GM18502 (cell line): ENCODE data around the gene OTOP2.

Experiments used
- ATAC-seq: cut with Tn5 transposase; IDR thresholded peaks from one replicate; pipeline ENCODE4 v1.9.1; 2021; ENCODE audit warnings: mild to moderate bottlenecking; ENCODE audit not compliant: unreplicated experiment, poor library complexity

The OTOP2 gene

GRCh38 chr17:74922694-74923537, 1.2 kb upstream of the OTOP2 start, which contains the start of gene USH1G:
Gene USH1G, minus strand, starts transcription at chr17:74923255. Its CDS starts 182 bp downstream, at chr17:74923073.
- no peak for ATAC-seq

GRCh38 chr17:74923538-74924249, 379 bp upstream of the OTOP2 start:
- ATAC-seq: no peak

- ATAC-seq: no peak
Observed at GRCh38 chr17:74925242-74925641, 1.2 kb downstream of the OTOP2 start.

GRCh38 chr17:74928786-74929185, 4.7 kb downstream of the OTOP2 start:
- no peak for ATAC-seq

- no peak for ATAC-seq
Observed at GRCh38 chr17:74930535-74931036, 6.5 kb downstream of the OTOP2 start.

- ATAC-seq: no peak
Observed at GRCh38 chr17:74935048-74935447, 11.0 kb downstream of the OTOP2 start.

GRCh38 chr17:74935585-74936469, 11.8 kb downstream of the OTOP2 start, which contains the start of gene OTOP3:
Gene OTOP3, plus strand, starts transcription at chr17:74935898. Its CDS starts 24 bp downstream, at chr17:74935922.
- ATAC-seq: no peak

GRCh38 chr17:74936470-74936799, 12.4 kb downstream of the OTOP2 start:
- no peak for ATAC-seq

GRCh38 chr17:74937064-74938051, 13.3 kb downstream of the OTOP2 start:
- ATAC-seq: no peak

- ATAC-seq: no peak
Observed at GRCh38 chr17:74938194-74938950, 14.3 kb downstream of the OTOP2 start.

- no peak for ATAC-seq
Observed at GRCh38 chr17:74939534-74939933, 15.5 kb downstream of the OTOP2 start.

- no peak for ATAC-seq
Observed at GRCh38 chr17:74941128-74941725, 17.2 kb downstream of the OTOP2 start.

GRCh38 chr17:74943808-74944522, 19.9 kb downstream of the OTOP2 start:
- no peak for ATAC-seq

- ATAC-seq: peak; percentile 54
Observed at GRCh38 chr17:74945543-74945942, 21.5 kb downstream of the OTOP2 start.

GRCh38 chr17:74946641-74947040, 22.6 kb downstream of the OTOP2 start:
- ATAC-seq: no peak

GRCh38 chr17:74947041-74947754, 23.1 kb downstream of the OTOP2 start:
- no peak for ATAC-seq
